Left colon (tissue), 2 donors: ENCODE data around the gene ENPEP. TPM values are rescaled to one million over a fixed set of nuclear protein-coding genes. Genes with fewer than 3 reads are reported as not detected.
"Not testable (repeated sequence)": the region's sequence is repeated elsewhere in the genome, so short reads cannot be mapped to it uniquely, and the experiment has no call there.

Source experiments
- ATAC-seq: fragments of 200-7000 bp; cut with Tn5 transposase; one replicate; pipeline ENCODE4 v1.9.1; 2020; ENCODE audit warnings: mild to moderate bottlenecking, moderate library complexity
- DNase-seq, 2 donors: peaks; one replicate each; pipeline ENCODE4 v3.0.0-alpha.2; 2020
- intact Hi-C, 2 donors: fragments of 100-400 bp; cut with DNase I in 1 of 2; cut with micrococcal nuclease in 1 of 2; formaldehyde crosslinking; loops; one replicate each; pipeline versions ENCODE4 v1.11.2 to v1.14.0; 2022; cut with DNase I, micrococcal nuclease
- long read RNA-seq: library from polyadenylated mRNA; unstranded; transcript quantifications from one replicate; pipeline ENCODE4 v2.0.0, GENCODE V29; 2021
- total RNA-seq, 2 donors: library from RNA; stranded (reverse); fragmentation: NEBNext Ultra II Directional; extraction: Animal tissue kit (Norgen Biotek cat#: 25700); gene quantifications; one replicate each; pipeline ENCODE4 v1.2.1, GENCODE V29; 2021
- donor health status: DM: no; HTN: no; CAD: no.
- donor health status: DM: yes; HTN: yes; CAD: no.

ENPEP gene
- 1 to 10 TPM; 1.6 to 2.0 TPM for total RNA-seq
- long read RNA-seq, full-length matches to known transcripts = 1 of 1 reads
- long read RNA-seq, partial matches to known transcripts = 0 of 1 reads
- long read RNA-seq, other reads (novel, unspliced or antisense) = 0 of 1 reads

GRCh38 chr4:110475881-110476818, at the start of gene ENPEP:
Gene ENPEP, plus strand, starts transcription at chr4:110476155. Its CDS starts 260 bp downstream, at chr4:110476415.
- DNase-seq = peak in 1 of 2 donors; percentile 10
- ATAC-seq = peak; percentile 73
- intact Hi-C loops = no loop called here

- ATAC-seq = not testable (repeated sequence)
Observed at GRCh38 chr4:110431805-110432204, 44.1 kb upstream of the ENPEP start.

GRCh38 chr4:110437292-110437691, 38.7 kb upstream of the ENPEP start:
- intact Hi-C loops, ATAC-seq: not testable (repeated sequence)

More at GRCh38 chr4:110431805-110432204, 44.1 kb upstream of the ENPEP start:
- DNase-seq, intact Hi-C loops: not testable (repeated sequence)

GRCh38 chr4:110439209-110439608, 36.7 kb upstream of the ENPEP start:
- DNase-seq = peak in 1 of 2 donors; percentile 19
- ATAC-seq = peak; percentile 46
- intact Hi-C loops = not testable (repeated sequence)

More at GRCh38 chr4:110437292-110437691, 38.7 kb upstream of the ENPEP start:
- not testable (repeated sequence) for DNase-seq

GRCh38 chr4:110442309-110442708, 33.6 kb upstream of the ENPEP start:
- ATAC-seq (peak; percentile 26), DNase-seq (no peak)
- intact Hi-C loops = no loop called here

- DNase-seq (no peak), ATAC-seq (peak; percentile 91)
- intact Hi-C loops = no loop called here
Observed at GRCh38 chr4:110442788-110443187, 33.2 kb upstream of the ENPEP start.

- intact Hi-C loops = no loop called here
- DNase-seq = peak; percentile 65 to 73
- ATAC-seq = peak; percentile 98
Observed at GRCh38 chr4:110449947-110450346, 26.0 kb upstream of the ENPEP start.

- no peak for DNase-seq
Observed at GRCh38 chr4:110452546-110452945, 23.4 kb upstream of the ENPEP start.

GRCh38 chr4:110454441-110454840, 21.5 kb upstream of the ENPEP start:
- no peak for ATAC-seq
- intact Hi-C loops = no loop called here
- DNase-seq = no peak

More at GRCh38 chr4:110452546-110452945, 23.4 kb upstream of the ENPEP start:
- intact Hi-C loops = no loop called here
- peak; percentile 54 for ATAC-seq

GRCh38 chr4:110458494-110459266, 17.3 kb upstream of the ENPEP start:
- intact Hi-C loops = no loop called here
- peak; percentile 81 for ATAC-seq
- DNase-seq = no peak

GRCh38 chr4:110460074-110460746, 15.7 kb upstream of the ENPEP start:
- ATAC-seq = peak; percentile 81
- no peak for DNase-seq
- intact Hi-C loops = no loop called here

- no peak for DNase-seq
- intact Hi-C loops = no loop called here
- no peak for ATAC-seq
Observed at GRCh38 chr4:110467400-110467799, 8.6 kb upstream of the ENPEP start.

- no peak for ATAC-seq
- intact Hi-C loops = no loop called here
Observed at GRCh38 chr4:110472583-110473329, 3.2 kb upstream of the ENPEP start.

GRCh38 chr4:110474481-110474880, 1.5 kb upstream of the ENPEP start:
- intact Hi-C loops = no loop called here
- ATAC-seq (no peak), DNase-seq (no peak)

More at GRCh38 chr4:110472583-110473329, 3.2 kb upstream of the ENPEP start:
- DNase-seq = no peak

- DNase-seq, ATAC-seq, intact Hi-C loops: not testable (repeated sequence)
Observed at GRCh38 chr4:110475080-110475479, 875 bp upstream of the ENPEP start.

GRCh38 chr4:110477836-110478235, 1.9 kb downstream of the ENPEP start:
- ATAC-seq = no peak
- DNase-seq = no peak
- intact Hi-C loops = no loop called here

GRCh38 chr4:110480031-110480549, 4.1 kb downstream of the ENPEP start:
- no peak for DNase-seq
- intact Hi-C loops = no loop called here
- no peak for ATAC-seq
